Kidney (tissue), 14 donors: Measurements from ENCODE around the gene APOL1. TPM values are rescaled to one million over a fixed set of nuclear protein-coding genes. Genes with fewer than 3 reads are reported as not detected.
"Not testable (repeated sequence)": the region's sequence is repeated elsewhere in the genome, so short reads cannot be mapped to it uniquely, and the experiment has no call there.

Experiments used
- DNase-seq, 5 donors: peaks; one replicate each; pipeline ENCODE4 v3.0.0-alpha.2; 2013 to 2020
- FAIRE-seq: peaks from 2 replicates; lab custom pipeline; 2012; peaks lifted over from hg19 to GRCh38; lab: Jason Lieb, UNC
- H3K27ac ChIP-seq, 2 donors: one replicate each; pipeline ENCODE4 v1.7.0; 2013; ENCODE audit warnings: low read depth in 2 of 2, low read length in 2 of 2, inconsistent platforms in 1 of 2
- H3K27me3 ChIP-seq: one replicate; pipeline ENCODE4 v1.7.1; 2013; ENCODE audit warnings: low read length, inconsistent platforms; ENCODE audit not compliant: control insufficient read depth, insufficient read depth
- H3K36me3 ChIP-seq, 3 donors: one replicate each; pipeline versions ENCODE4 v1.7.0 to v1.7.1; 2013; ENCODE audit warnings: low read length in 3 of 3, control low read depth in 1 of 3, inconsistent platforms in 1 of 3; ENCODE audit not compliant: insufficient read depth in 3 of 3, control insufficient read depth in 2 of 3
- H3K4me1 ChIP-seq, 3 donors: one replicate each; pipeline versions ENCODE4 v1.7.0 to v1.7.1; 2013; ENCODE audit warnings: low read length in 3 of 3, inconsistent platforms in 1 of 3, low read depth in 1 of 3; ENCODE audit not compliant: control insufficient read depth in 2 of 3, insufficient read depth in 2 of 3
- H3K4me3 ChIP-seq, 3 donors: one replicate each; pipeline versions ENCODE4 v1.7.0 to v1.8.1; 2013; ENCODE audit warnings: low read length in 3 of 3, control low read depth in 1 of 3, inconsistent platforms in 1 of 3
- H3K9ac ChIP-seq, 3 donors: one replicate each; pipeline versions ENCODE4 v1.7.0 to v1.7.1; 2013; ENCODE audit warnings: low read length in 3 of 3, control low read depth in 1 of 3, inconsistent platforms in 1 of 3
- H3K9me3 ChIP-seq, 3 donors: one replicate each; pipeline versions ENCODE4 v1.7.0 to v1.7.1; 2013; ENCODE audit warnings: low read length in 3 of 3, control low read depth in 1 of 3, inconsistent platforms in 1 of 3; ENCODE audit not compliant: control insufficient read depth in 2 of 3, insufficient read depth in 1 of 3
- CTCF ChIP-seq: IDR thresholded peaks from 3 replicates; pipeline ENCODE4 v1.5.1; 2012; ENCODE audit warnings: mild to moderate bottlenecking, moderate library complexity, borderline replicate concordance; ENCODE audit not compliant: insufficient read depth; ENCODE audit errors: extremely low read depth
- intact Hi-C: fragments of 100-400 bp; cut with DNase I; formaldehyde crosslinking; loops from one replicate; pipeline ENCODE4 v1.11.1; 2022
- polyA plus RNA-seq: library from polyadenylated mRNA; stranded (reverse); fragments of 350-450 nt; fragmentation: Illumina TruSeq; extraction: RNeasy Lipid Tissue Mini Kit (QIAGEN cat#74804); gene quantifications from one replicate; pipeline ENCODE4 v1.2.3, GENCODE V29; 2014; ENCODE audit warnings: low read depth, low replicate concordance; ENCODE audit not compliant: insufficient read depth
- total RNA-seq: library from RNA; stranded (reverse); fragmentation: NEBNext Ultra II Directional; extraction: Animal tissue kit (Norgen Biotek cat#: 25700); gene quantifications from one replicate; pipeline ENCODE4 v1.2.1, GENCODE V29; 2021
- donor health status: control.
- donor health status: control.
- donor health status: control.
- donor health status: control.
- donor health status: control.
- donor health status: DM: yes; HTN: yes; CAD: no.
- donor health status: Normal renal cell carcinoma (clear cell type).

The APOL1 gene
- total and polyA plus RNA-seq, 2 donors from 2014 or later, result 51.8 to 160 TPM

- DNase-seq, result peak in 1 of 5 donors; percentile 6
- no peak for TF ChIP-seq CTCF
Measured at GRCh38 chr22:36267058-36267457, 14.1 kb downstream of the APOL1 start.

DNA sequence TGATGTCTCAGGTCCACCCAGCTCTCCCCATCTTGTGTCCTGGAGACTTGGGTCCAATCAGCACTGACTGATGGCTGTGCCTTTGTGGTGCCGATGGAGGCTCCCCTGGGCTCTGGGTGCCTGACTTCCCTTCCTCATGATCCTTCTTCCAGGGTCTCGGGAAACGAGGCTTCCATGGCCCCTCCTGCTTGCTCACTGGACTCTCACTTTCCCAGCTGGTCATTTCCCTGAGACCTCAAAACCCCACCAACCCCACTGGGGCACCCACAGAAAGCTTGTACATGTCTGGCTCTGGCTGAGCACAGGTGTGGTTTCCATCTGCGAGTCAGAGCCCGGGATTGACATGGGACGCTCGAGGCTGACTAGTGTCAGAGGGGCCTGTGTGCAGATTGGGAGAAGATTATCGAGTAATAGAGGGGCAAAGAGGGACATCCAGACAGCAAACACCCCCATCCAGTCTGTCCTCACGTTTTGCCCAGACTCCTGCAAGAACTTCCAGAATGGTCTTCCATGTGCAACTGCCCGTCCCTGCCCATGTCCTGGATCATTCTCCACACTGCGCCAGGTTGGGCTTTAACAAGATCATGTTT, 15.1 kb downstream of the APOL1 start:
- intact Hi-C loops, result no loop called here

More at GRCh38 chr22:36267058-36267457, 14.1 kb downstream of the APOL1 start:
- Histone ChIP-seq H3K36me3 (peaks cover 0 to 12% (median 4%) of the 10 kb centered on the region in 3 donors), H3K4me3 (no peak overlapping the region), H3K4me1 (no peaks in the 10 kb centered on the region), H3K9ac (no peak overlapping the region), H3K27ac (no peak overlapping the region), H3K9me3 (no peaks in the 10 kb centered on the region), H3K27me3 (no peaks in the 10 kb centered on the region)
- no peak for FAIRE-seq
- intact Hi-C loops, result no loop called here

GRCh38 chr22:36271231-36271630, 18.3 kb downstream of the APOL1 start:
- H3K27ac ChIP-seq, intact Hi-C loops, H3K9me3 ChIP-seq, H3K4me1 ChIP-seq, H3K36me3 ChIP-seq, FAIRE-seq, H3K9ac ChIP-seq, H3K4me3 ChIP-seq, H3K27me3 ChIP-seq: not testable (repeated sequence)
- peak in 1 of 5 donors; percentile 11 for DNase-seq

More for the DNA sequence above, 15.1 kb downstream of the APOL1 start:
- FAIRE-seq (no peak), DNase-seq (peak in 1 of 5 donors; percentile 24)
- H3K4me1 ChIP-seq, result no peaks in the 10 kb centered on the region
- H3K9me3 ChIP-seq, result no peaks in the 10 kb centered on the region
- no peak overlapping the region for H3K4me3 ChIP-seq
- H3K9ac ChIP-seq, result no peak overlapping the region
- H3K27ac ChIP-seq, result no peak overlapping the region
- no peaks in the 10 kb centered on the region for H3K27me3 ChIP-seq
- peaks cover 0 to 7% (median 4%) of the 10 kb centered on the region in 3 donors for H3K36me3 ChIP-seq
- TF ChIP-seq CTCF, result no peak

- intact Hi-C loops, FAIRE-seq, H3K36me3 ChIP-seq, H3K4me3 ChIP-seq, H3K27me3 ChIP-seq, H3K9ac ChIP-seq, H3K4me1 ChIP-seq, H3K27ac ChIP-seq, H3K9me3 ChIP-seq: not testable (repeated sequence)
- DNase-seq, result peak in 1 of 5 donors; percentile 24
Measured at GRCh38 chr22:36271951-36272350, 19.0 kb downstream of the APOL1 start.
